Stimulated activated CD8-positive, alpha-beta memory T cell treated with anti-CD3 and anti-CD28 coated beads, Interleukin-12 subunit alpha, Interleukin-12 subunit beta, amount 100 ng/mL, for 4 hours (primary cell): Measurements from ENCODE around the gene P2RX6.
A peak's percentile ranks its signal among the peaks of the same experiment; 100 is the strongest.
"Not testable (repeated sequence)": the region's sequence is repeated elsewhere in the genome, so short reads cannot be mapped to it uniquely, and the experiment has no call there.

Experiments
- DNase-seq: peaks from one replicate; pipeline ENCODE4 v3.0.0-alpha.2; 2020; ENCODE audit warnings: low read depth

The P2RX6 gene

GRCh38 chr22:21031545-21032036, 16.6 kb downstream of the P2RX6 start:
- no peak for DNase-seq

GRCh38 chr22:21032037-21032867, 17.3 kb downstream of the P2RX6 start, which contains the start of gene SLC7A4:
SLC7A4 (minus strand) TSS chr22:21032561; CDS start chr22:21031812, 749 bp downstream.
- no peak for DNase-seq

- no peak for DNase-seq
These were observed 18.1 kb downstream of the P2RX6 start for GRCh38 chr22:21032868-21033688.

DNA sequence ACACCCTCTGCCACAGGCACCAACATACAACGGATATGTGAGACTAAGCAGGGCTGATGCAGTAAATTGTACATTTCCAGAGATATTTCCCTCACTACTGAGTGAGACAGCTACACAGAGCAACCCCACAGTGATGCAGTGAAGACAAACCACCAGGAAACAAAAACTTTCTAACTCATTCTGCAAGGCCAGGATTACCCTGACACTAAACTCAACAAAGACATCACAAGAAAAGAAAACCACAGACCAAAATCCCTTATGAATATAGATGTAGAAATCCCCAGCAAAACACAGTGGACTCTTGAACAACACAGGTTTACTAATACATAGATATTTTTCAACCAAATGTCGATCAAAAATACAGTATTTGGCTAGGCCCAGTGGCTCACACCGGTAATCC, 18.9 kb downstream of the P2RX6 start:
- DNase-seq, result no peak

DNA sequence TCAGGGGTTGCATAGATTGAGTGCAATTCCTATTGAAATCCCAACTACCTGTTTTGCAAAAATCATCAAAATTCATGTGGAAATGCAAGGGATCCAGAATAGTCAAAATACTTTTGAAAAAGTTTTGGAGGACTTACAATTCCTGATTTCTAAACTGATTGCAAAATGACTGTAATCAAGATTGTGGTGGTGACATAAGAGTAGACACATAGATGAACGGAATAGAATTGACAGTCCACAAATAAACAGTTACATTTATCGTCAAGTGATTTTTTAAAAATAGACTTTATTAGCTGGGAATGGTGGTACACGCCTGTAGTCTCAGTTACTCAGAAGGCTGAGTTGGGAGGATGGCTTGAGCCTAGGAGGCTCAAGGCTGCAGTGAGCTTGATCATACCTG, 20.0 kb downstream of the P2RX6 start:
- DNase-seq, result no peak

- no peak for DNase-seq
These were observed 23.4 kb downstream of the P2RX6 start for GRCh38 chr22:21038405-21038804.

DNA sequence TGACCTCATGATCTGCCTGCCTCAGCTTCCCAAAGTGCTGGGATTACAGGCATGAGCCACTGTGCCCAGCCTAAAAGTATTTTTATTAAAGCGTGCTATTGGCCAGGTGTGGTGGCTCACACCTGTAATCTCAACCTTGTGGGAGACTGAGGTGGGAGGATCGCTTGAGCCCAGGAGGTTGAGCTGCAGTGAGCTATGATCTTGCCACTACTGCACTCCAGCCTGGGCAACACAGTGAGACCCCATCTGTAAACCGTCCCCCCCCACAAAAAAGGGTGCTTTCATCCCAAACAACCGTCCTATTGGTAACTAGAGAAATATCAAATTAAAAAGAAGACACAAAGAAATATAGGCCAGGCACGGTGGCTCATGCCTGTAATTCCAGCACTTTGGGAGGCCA, 24.2 kb downstream of the P2RX6 start:
- not testable (repeated sequence) for DNase-seq

DNA sequence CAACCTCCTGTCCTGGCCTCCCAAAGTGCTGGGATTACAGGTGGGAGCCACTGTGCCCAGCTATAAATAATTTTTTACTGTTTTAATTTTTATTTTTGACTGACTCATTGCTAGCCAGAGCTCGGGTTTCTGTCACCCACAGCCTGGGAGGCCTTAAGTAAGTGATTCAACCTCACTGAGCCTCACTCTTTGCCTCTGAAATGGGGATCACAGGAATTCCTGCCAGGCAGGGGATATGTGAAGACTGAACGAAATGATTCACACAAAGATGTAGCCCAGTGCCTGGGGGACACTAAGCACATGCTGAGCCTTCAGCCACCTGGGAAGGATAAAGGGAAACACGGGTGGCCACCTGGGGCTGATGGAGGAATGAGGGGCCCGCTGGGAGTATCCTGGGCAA, 27.0 kb downstream of the P2RX6 start:
- DNase-seq, result no peak

GRCh38 chr22:21042978-21043859, 28.3 kb downstream of the P2RX6 start:
- no peak for DNase-seq

- no peak for DNase-seq
These were observed 29.0 kb downstream of the P2RX6 start for GRCh38 chr22:21043860-21044535.

DNA sequence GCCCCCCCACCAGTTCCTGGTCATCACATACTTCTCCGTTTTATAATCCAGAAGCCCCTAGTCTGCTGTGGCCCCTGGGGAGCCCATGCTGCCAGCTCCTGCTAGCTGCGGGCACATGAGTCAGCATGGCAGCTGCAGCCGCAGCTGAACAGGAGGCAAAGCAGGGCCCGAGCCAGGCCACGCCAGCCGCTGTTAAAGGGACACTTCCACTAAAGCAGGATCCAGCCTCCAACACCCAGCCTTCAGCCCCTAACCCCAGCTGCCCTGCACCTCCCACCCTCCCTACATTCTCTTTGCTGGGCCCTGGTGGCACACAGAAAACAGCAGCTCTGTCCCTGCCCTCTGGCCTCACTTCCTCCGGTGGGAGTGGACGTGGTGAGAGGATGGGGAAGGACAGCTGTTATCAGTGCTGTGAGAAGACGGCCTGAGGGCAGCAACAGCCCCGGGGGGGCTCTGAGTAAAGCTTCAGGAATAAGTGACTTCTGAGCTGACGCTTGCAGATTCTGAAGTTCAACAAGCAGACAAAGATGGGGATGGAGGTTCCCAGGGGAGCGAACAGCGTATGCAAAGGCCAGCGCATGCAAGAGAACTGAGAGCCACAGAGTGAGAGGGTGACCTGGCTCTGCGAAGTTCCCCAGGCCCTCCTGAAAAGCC, 30.1 kb downstream of the P2RX6 start:
- DNase-seq, result no peak

DNA sequence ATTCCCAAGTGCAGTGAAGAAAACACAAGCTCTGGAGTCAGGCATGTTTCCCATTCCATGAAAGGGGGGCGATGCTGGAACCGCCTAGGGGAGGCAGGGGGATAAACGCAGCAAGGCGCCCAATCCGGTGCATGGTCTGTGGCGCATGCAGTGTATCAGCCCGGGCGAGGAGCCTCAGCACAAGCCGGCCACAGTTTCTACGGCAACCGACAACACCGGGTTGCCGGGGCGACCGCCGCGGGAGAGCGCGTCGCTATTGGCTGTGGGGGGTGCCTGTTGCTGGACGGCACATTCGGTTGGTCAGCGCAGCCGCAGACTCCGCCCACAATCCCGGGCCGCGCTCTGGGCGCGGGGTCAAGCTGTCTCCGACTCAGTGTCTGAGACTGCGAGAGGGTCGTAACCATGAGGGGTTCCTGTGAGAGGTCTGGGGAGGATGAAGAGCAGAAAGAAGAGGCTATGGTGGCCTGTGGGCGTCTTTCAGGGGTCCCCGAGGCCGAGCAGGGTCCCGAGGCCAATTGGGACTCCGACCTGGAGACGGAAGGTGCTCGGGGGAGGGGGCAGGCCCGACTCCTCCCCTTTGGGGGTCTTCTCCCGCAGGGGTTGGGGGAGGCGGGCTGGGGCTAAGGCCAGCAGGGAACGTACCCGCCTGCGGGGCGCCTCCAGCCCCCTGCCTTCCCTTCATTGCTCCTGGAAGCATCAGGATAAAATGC, 30.8 kb downstream of the P2RX6 start, which contains the start of gene LRRC74B:
TSS of gene LRRC74B (plus strand) at position 362 of the 710 bp plus-strand sequence. CDS start at position 403, 41 bp downstream.
- DNase-seq, result peak; percentile 48

DNA sequence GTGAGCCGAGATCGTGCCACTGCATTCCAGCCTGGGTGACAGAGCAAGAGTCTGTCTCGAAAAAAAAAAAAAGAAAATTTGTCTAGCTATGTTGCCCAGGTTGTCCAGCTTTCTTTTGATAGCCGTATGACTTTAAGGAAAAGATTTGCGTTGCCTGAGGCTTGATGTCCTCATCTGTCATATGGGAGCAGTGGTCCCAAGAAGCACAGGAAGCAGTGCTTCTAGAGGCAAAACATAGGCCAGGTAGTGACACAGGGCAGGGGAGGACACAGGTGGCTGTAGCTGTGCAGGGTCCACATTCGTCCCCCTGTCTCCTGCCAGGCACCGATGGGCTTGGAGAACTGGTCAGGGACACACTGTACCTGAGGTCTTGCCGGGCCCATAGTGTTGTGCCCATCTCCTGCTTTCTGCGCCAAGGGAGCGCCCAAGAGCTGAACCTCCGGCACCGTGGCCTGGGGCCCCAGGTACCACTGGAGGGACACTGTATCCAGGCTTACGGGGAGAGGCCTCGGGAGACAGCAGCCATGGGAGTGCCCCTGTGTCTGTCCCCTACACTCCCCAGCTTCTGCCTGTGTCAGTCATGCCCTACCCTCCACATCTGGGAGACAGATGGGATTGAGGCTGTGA, 32.2 kb downstream of the P2RX6 start:
- DNase-seq, result no peak

- DNase-seq, result no peak
These were observed 32.8 kb downstream of the P2RX6 start for GRCh38 chr22:21047730-21048129.

GRCh38 chr22:21048448-21048847, 33.5 kb downstream of the P2RX6 start:
- not testable (repeated sequence) for DNase-seq

GRCh38 chr22:21048965-21049364, 34.0 kb downstream of the P2RX6 start:
- not testable (repeated sequence) for DNase-seq

- no peak for DNase-seq
These were observed 36.3 kb downstream of the P2RX6 start for GRCh38 chr22:21051145-21051830.

DNA sequence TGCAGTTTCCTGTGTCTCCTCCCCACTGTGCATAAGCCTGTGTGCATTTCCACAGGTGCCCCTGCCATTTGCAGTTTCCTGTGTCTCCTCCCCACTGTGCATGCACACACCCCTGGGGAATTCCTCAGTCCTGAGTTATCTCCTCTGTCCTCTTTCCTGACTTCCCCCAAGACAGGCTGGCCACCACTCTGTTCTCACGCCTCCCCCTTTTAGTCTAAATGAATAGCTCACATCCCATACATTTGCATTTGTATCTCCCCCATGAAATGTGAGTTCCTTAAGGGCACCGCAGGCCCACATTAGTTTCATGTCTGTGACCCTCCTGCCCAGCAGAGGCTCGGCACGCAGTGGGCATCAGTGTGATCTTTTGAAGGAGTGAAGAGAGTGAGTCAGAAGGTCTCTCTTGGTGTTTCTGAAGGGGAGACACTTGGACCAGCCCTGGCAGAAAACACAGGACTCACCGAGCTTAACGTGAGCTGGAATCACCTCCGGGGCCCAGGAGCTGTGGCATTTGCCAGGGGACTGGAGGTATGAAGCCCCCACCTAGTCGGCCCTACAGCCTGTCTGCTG, 37.0 kb downstream of the P2RX6 start:
- DNase-seq, result no peak
